HG03354 (cell line): ENCODE results near the gene UGT1A6.

Experiments
- ATAC-seq: cut with Tn5 transposase; IDR thresholded peaks from one replicate; pipeline ENCODE4 v1.9.1; 2021; ENCODE audit warnings: mild to moderate bottlenecking; ENCODE audit not compliant: unreplicated experiment, poor library complexity, severe bottlenecking

The UGT1A6 gene

GRCh38 chr2:233758849-233759248 is 66.2 kb downstream of the UGT1A6 start:
- ATAC-seq: no peak

GRCh38 chr2:233760043-233760442 is 67.4 kb downstream of the UGT1A6 start, which contains the start of gene UGT1A1:
TSS of gene UGT1A1 (plus strand) at chr2:233760270. CDS start at chr2:233760288, 18 bp downstream.
- ATAC-seq: no peak

- no peak for ATAC-seq
These were observed 68.5 kb downstream of the UGT1A6 start for GRCh38 chr2:233761040-233761769.

- ATAC-seq: no peak
These were observed 71.6 kb downstream of the UGT1A6 start for GRCh38 chr2:233764264-233764663.

- ATAC-seq: no peak
These were observed 72.1 kb downstream of the UGT1A6 start for GRCh38 chr2:233764761-233765160.

- ATAC-seq: no peak
These were observed 73.7 kb downstream of the UGT1A6 start for GRCh38 chr2:233766416-233766815.

- ATAC-seq: no peak
These were observed 75.4 kb downstream of the UGT1A6 start for GRCh38 chr2:233768076-233768475.

GRCh38 chr2:233769260-233769659 is 76.6 kb downstream of the UGT1A6 start:
- ATAC-seq: no peak

GRCh38 chr2:233772153-233772552 is 79.5 kb downstream of the UGT1A6 start:
- no peak for ATAC-seq

GRCh38 chr2:233772583-233772982 is 79.9 kb downstream of the UGT1A6 start:
- no peak for ATAC-seq

GRCh38 chr2:233773854-233774253 is 81.2 kb downstream of the UGT1A6 start:
- no peak for ATAC-seq

GRCh38 chr2:233775414-233775813 is 82.7 kb downstream of the UGT1A6 start:
- no peak for ATAC-seq

GRCh38 chr2:233778030-233778429 is 85.3 kb downstream of the UGT1A6 start, which contains the start of gene MROH2A:
TSS of gene MROH2A (plus strand) at chr2:233778330. CDS start at chr2:233779359, 1,029 bp downstream.
- no peak for ATAC-seq

GRCh38 chr2:233779722-233780121 is 87.0 kb downstream of the UGT1A6 start:
- ATAC-seq: no peak

- no peak for ATAC-seq
These were observed 88.1 kb downstream of the UGT1A6 start for GRCh38 chr2:233780771-233781170.

GRCh38 chr2:233789554-233789953 is 96.9 kb downstream of the UGT1A6 start:
- no peak for ATAC-seq

GRCh38 chr2:233791151-233791882 is 98.6 kb downstream of the UGT1A6 start:
- no peak for ATAC-seq

GRCh38 chr2:233791883-233792329 is 99.2 kb downstream of the UGT1A6 start:
- ATAC-seq: no peak

- ATAC-seq: no peak
These were observed 100.0 kb downstream of the UGT1A6 start for GRCh38 chr2:233792720-233793119.

GRCh38 chr2:233793465-233794127 is 100.9 kb downstream of the UGT1A6 start:
- no peak for ATAC-seq
